Iris pigment epithelial cell (primary cell): Measurements from ENCODE around the gene CD276.

Experiments used
- DNase-seq: peaks from one replicate; pipeline ENCODE4 v3.0.0-alpha.2; 2011; ENCODE audit warnings: low read depth

The CD276 gene

DNA sequence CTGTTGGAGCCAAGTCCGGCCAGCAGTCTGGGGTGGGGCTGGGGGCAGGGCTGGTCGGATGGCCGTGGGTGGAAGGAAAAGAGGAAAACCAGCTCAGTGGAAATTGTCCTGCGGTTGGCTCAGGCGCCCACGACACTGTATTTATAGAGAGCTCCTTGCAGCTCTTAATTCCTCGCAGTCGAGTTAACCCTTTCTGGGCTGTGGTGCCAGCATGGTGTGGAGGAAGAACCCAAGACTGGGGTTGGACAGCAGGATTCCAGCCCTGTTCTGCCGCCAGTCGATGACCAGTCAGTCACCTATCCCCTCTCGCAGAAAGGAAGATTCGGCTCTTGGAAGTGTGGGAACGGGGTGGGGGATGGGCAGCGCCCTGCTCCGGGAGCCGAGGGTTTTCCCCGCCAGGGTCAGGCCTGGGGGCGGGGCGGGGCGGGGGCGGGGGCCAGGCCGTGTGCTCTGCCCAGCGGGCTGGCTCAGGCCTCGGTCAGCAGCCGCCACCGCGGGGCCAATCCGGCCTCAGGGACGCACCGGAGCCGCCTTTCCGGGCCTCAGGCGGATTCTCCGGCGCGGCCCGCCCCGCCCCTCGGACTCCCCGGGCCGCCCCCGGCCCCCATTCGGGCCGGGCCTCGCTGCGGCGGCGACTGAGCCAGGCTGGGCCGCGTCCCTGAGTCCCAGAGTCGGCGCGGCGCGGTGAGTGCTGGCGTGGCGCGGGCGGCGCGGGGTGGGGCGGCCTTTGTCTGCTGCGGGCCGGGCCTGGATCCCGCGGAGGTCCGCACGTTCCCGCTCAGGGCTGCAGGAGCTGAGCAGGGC, at the start of gene CD276:
Gene CD276, plus strand, starts transcription at position 607 of the 804 bp plus-strand sequence. CDS start 15,257 bp downstream, outside the sequence.
- peak; percentile 66 for DNase-seq

DNA sequence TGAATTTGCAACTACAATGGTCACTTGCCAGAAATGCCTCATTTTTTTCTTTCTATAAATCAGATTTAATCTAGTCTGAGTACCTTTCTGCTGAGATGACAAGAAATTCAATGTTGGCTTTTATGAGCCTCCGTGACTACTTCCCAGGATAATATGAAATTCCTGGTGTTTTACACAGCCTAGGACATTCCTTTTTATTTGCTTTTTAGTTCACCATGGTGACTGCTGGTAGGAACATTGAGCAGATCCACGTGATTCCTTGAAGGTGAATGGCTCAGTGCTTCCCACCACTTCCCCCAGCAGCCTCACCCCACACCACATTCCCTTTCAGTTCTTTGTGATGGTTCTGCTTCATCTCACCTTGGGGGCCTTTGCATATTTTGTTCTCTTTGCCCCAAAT, 46.7 kb upstream of the CD276 start:
- no peak for DNase-seq

GRCh38 chr15:73639464-73639863, 44.7 kb upstream of the CD276 start:
- DNase-seq: peak; percentile 47

GRCh38 chr15:73647259-73648013, 36.7 kb upstream of the CD276 start:
- DNase-seq: peak; percentile 26

GRCh38 chr15:73648014-73648295, 36.2 kb upstream of the CD276 start:
- no peak for DNase-seq

DNA sequence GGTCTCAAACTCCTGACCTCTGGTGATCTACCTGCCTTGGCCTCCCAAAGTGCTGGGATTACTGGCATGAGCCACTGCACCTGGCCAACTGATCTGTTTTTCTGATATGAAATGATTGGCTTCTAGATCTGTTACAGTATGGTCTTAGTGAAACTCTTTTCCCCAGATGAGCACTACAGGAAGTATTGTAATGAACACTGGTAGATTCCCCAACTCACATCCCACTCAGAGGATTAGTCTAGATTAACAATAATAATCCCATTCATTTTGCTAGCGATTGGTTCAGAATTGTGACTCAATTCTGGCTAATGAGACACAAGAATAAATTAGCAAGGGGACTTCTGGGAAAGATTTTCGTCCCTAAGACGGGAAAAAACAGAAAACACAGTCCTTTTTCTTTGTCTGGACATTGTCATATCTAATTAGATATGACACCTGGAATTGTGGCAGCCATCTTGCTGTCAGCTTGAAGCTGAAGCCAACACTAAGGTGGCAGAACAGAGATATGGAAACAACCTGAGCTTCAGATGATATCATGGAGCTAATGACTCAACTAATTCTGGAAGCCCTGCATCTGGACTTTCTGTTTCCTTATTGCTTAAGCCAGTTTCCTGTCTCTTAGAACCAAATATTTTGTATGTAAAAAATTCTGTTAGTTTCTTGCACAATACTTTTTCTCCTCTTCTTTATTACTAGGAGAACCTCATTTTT, 33.6 kb upstream of the CD276 start:
- peak; percentile 91 for DNase-seq

GRCh38 chr15:73654659-73655058, 29.5 kb upstream of the CD276 start:
- no peak for DNase-seq

DNA sequence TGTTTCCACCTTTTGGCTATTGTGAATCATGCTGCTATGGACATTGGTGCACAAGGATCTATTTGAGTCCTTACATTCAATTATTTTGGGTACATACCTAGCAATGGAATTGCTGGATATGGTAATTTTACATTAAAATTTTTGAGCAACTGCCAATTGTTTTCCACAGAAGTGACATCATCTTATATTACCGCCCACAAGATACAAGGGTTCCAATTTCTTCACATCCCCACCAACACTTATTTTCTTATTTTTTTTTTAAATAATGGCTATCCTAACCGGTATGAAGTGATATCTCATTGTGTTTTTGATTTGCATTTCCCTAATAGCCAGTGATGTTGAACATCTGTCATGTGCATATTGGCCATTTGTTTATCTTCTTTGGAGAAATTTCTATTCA, 28.5 kb upstream of the CD276 start:
- no peak for DNase-seq

GRCh38 chr15:73658645-73659044, 25.5 kb upstream of the CD276 start:
- no peak for DNase-seq

- no peak for DNase-seq
These were observed 23.7 kb upstream of the CD276 start for GRCh38 chr15:73660455-73660854.

GRCh38 chr15:73674587-73674986, 9.6 kb upstream of the CD276 start:
- no peak for DNase-seq

DNA sequence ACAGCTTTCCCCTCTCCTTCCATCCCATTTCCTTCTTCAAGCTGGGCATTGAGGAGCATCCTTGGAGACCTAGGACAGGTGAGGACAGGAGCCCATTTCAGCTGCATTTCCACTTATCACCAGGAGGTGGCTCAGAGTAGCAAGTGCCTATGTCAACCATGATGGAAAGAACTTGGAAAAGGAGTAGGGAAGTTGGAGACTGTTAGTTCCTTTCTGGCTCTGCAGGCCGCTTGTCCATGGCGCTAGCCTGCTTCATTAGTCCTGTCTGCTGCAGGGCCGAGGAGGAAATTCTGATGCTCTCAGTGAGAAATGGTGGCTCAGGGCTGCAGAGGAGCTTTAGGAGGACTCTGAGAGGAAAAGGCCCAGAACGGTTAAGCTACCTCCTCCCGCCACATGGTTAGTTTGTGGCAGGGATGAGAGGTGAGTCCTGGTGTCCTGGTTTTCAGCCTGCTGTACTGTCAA, 7.0 kb upstream of the CD276 start:
- peak; percentile 60 for DNase-seq

DNA sequence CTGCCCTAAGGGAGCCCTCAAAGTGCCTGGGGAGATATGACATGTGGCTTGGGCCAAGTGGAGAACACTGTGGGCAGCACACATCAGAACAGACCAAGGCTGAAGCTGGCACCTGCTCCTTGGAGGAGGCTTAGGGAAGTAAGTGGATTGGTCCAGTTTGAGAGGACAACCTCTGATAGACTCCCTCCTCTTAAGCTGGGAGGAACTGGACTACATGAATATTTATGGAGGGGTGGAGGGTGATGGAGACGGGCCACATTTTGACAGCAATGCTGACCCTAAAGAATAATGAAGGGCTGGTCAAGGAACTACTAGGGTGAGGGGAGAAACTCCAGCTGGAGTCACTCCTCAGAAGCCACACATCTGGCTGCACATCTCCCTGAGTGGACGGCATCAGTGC, 6.5 kb upstream of the CD276 start:
- no peak for DNase-seq

GRCh38 chr15:73678498-73678897, 5.7 kb upstream of the CD276 start:
- no peak for DNase-seq

- DNase-seq: no peak
These were observed 5.0 kb upstream of the CD276 start for GRCh38 chr15:73679180-73679579.

DNA sequence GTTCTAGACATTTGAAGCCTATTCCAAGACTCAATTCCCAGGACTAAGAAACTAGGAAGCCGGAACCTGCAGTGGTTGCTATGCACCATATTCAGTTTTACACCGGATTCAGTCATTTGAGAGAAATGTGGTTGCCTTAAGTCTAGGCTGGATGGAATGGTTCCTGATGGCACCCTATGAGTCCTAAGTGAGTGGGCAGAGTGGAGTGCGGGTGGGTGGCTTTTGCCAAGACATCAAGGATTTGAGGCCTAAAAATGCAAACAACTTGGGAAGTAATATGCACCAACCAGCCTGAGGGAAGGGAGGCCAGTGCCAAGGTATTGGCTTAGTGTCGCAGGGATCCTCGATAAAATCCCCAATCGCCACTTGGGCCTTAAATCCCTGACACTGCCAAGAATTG, 4.2 kb upstream of the CD276 start:
- DNase-seq: no peak

- no peak for DNase-seq
These were observed 3.6 kb upstream of the CD276 start for GRCh38 chr15:73680549-73680948.

- DNase-seq: no peak
These were observed 3.1 kb upstream of the CD276 start for GRCh38 chr15:73681063-73681462.

DNA sequence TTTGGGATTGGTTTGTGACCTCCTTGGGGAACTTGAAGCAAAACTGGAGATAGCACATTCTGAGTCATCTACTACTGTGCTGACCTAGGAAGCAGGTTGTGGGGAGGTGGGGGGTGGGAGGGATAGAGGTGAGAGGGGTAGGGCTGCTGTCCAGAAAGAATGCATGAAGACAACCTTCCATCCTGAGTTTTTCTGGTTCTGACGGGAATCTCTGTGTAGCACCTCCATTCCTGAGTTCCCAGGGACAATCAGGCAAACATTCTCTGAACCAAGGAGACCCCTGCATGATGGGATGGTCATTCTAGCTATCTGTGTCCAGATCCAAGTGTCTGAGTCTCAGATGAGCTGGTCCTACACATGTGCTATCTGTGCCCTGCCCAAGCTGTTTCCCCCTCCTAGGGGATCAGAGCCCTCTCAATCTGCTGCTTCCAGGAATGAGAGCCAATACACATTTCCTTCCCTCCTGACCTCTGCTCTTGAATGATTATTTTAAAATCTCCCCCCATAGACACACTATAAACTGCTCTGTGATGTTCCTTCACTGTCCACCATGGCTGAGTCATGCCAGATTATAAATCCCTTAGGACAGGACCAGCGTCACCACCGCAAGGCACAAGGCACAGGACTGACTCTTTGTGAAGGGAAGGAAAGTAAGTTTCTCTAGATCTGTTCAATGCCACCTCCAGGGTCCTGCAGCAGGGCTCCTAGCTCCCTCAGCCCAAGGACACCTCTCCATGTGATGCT, 2.2 kb upstream of the CD276 start:
- DNase-seq: no peak

DNA sequence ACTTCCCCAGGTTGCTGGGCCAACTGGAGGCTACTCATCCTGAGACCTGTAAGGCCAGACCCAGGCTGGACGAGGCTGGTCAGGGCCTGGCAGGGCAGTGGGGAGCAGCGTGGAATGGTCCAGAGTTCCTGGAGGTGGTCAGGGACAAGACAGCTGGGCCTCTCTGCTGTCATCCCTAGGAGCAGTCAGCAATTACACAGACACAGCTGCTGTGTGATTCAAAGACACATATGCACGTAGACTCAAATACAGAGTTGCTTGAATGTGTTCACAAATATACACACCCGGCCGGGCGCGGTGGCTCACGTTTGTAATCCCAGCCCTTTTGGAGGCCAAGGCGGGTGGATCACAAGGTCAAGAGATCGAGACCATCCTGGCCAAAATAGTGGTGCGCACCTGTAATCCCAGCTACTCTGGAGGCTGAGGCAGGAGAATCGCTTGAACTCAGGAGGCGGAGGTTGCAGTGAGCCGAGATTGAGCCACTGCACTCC, 1.5 kb upstream of the CD276 start:
- DNase-seq: no peak

GRCh38 chr15:73683257-73683776, 866 bp upstream of the CD276 start:
- no peak for DNase-seq
